ENCODE data around the gene LGALS14.
"Not testable (repeated sequence)": the region's sequence is repeated elsewhere in the genome, so short reads cannot be mapped to it uniquely, and the experiment has no call there.

Gene LGALS14

DNA sequence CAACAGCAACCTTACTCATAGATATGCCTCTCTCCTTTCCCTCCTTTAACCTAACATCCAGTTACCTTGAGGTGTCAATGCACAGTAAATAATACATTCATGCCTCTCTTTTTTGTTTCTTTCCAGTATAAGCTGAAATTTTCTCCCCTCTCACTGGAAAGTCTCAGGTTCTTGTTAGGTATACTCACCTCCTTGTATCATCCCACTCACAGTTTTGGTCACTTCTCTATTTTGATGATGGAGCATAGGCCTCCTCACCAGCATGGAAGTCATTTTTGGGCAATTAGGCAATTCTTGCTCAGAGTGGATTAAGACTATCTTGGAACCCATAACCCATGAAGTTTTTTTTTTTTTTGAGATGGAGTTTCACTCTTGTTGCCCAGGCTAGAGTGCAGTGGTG is 5.7 kb upstream of the LGALS14 start:
- H3K9me3 ChIP-seq (replicated peaks; ENCODE audit: low read length): no peaks in the 10 kb centered on the region
- H3K4me2 ChIP-seq (ENCODE audit: low read length): no peak overlapping the region
- no peaks in the 10 kb centered on the region for H3K4me1 ChIP-seq (ENCODE audit: control insufficient read depth, insufficient read depth, low read length)
- H3K9ac ChIP-seq (ENCODE audit: low read depth, low read length): no peak overlapping the region
- no peak overlapping the region for H3K4me3 ChIP-seq (ENCODE audit: low read length)
- H3K36me3 ChIP-seq (ENCODE audit: insufficient read depth, low read length): no peaks in the 10 kb centered on the region
- peaks cover 16% of the 10 kb centered on the region for H3K27me3 ChIP-seq (ENCODE audit: control insufficient read depth, insufficient read depth, low read length)

GRCh38 chr19:39701291-39701690 is 3.0 kb upstream of the LGALS14 start:
- H3K36me3 ChIP-seq (ENCODE audit: insufficient read depth, low read length): no peaks in the 10 kb centered on the region
- no peak overlapping the region for H3K4me3 ChIP-seq (ENCODE audit: low read length)
- peaks cover 3% of the 10 kb centered on the region for H3K27me3 ChIP-seq (ENCODE audit: control insufficient read depth, insufficient read depth, low read length)
- no peaks in the 10 kb centered on the region for H3K4me1 ChIP-seq (ENCODE audit: control insufficient read depth, insufficient read depth, low read length)
- no peak overlapping the region for H3K4me2 ChIP-seq (ENCODE audit: low read length)
- no peak overlapping the region for H3K9ac ChIP-seq (ENCODE audit: low read depth, low read length)
- H3K9me3 ChIP-seq (replicated peaks; ENCODE audit: low read length): no peaks in the 10 kb centered on the region

DNA sequence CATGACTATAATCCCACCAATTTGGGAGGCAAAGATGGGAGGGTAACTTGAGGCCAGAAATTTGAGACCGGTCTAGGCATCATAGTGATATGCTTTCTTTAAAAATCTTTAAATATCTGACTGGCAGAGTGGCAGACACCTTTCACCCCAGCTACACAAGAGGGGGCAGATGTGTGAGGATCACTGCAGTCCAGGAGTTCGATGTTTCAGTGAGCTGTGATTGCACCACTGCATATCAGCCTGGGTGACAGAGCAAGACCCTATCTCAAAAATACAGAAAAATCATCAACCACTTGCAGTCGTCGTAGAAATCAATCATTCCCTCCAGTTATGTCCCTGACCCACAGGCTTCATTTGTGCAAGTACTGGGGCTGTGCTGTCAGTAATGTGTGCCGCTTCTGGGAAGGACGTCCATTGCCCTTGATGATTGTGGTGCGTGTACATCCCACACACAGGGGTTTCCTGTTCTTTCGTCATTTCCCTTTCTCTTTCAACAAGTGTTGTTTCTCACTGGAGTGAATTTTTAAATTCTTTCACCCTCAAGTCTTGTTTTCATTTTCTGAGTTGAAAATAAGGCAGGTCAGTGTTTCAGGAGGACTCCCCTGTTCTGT is 1.4 kb downstream of the LGALS14 start:
- H3K4me3 ChIP-seq (ENCODE audit: low read length): no peak overlapping the region
- H3K27me3 ChIP-seq (ENCODE audit: control insufficient read depth, insufficient read depth, low read length): no peaks in the 10 kb centered on the region
- no peaks in the 10 kb centered on the region for H3K9me3 ChIP-seq (replicated peaks; ENCODE audit: low read length)
- no peak overlapping the region for H3K9ac ChIP-seq (ENCODE audit: low read depth, low read length)
- H3K4me2 ChIP-seq (ENCODE audit: low read length): no peak overlapping the region
- H3K4me1 ChIP-seq (ENCODE audit: control insufficient read depth, insufficient read depth, low read length): no peaks in the 10 kb centered on the region
- H3K36me3 ChIP-seq (ENCODE audit: insufficient read depth, low read length): no peaks in the 10 kb centered on the region

GRCh38 chr19:39708594-39708993 is 4.3 kb downstream of the LGALS14 start:
- H3K4me2 ChIP-seq (ENCODE audit: low read length): no peak overlapping the region
- no peaks in the 10 kb centered on the region for H3K36me3 ChIP-seq (ENCODE audit: insufficient read depth, low read length)
- H3K4me1 ChIP-seq (ENCODE audit: control insufficient read depth, insufficient read depth, low read length): no peaks in the 10 kb centered on the region
- H3K9ac ChIP-seq (ENCODE audit: low read depth, low read length): no peak overlapping the region
- H3K9me3 ChIP-seq (replicated peaks; ENCODE audit: low read length): no peaks in the 10 kb centered on the region
- no peak overlapping the region for H3K4me3 ChIP-seq (ENCODE audit: low read length)
- H3K27me3 ChIP-seq (ENCODE audit: control insufficient read depth, insufficient read depth, low read length): peaks cover 5% of the 10 kb centered on the region

DNA sequence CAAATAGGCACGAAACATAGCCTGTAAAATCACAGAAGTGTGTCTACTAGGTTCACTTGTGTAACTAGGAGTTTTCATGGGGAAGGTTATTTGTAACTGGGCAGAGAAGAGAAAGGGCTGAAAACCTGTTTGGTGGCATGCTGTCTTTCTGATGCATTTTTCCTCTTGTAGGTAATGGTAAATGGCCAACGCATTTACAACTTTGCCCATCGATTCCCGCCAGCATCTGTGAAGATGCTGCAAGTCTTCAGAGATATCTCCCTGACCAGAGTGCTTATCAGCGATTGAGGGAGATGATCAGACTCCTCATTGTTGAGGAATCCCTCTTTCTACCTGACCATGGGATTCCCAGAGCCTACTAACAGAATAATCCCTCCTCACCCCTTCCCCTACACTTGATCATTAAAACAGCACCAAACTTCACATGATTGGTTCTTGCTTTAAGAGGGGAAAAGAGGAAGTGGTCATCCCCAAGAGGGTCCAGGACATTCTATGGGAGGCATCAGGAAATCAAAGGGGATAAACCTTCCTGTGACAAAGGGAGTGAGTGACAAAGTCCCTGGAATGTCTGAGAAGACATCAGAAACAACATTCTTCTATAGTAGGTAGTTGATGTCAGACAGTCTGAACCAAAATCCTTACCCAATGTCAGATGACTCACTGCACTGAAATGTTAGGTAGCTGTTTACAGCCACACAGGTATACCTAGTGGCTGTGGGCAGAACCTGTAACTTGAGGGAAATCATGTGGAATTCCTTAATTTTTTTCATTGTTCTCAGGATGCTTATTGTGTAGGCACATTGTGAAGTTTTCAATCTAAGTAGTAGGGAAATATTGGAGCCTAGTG is 5.0 kb downstream of the LGALS14 start:
- Histone ChIP-seq H3K4me3 (ENCODE audit: low read length) (no peak overlapping the region), H3K36me3 (ENCODE audit: insufficient read depth, low read length) (no peaks in the 10 kb centered on the region), H3K4me1 (ENCODE audit: control insufficient read depth, insufficient read depth, low read length) (no peaks in the 10 kb centered on the region), H3K9me3 (replicated peaks; ENCODE audit: low read length) (no peaks in the 10 kb centered on the region), H3K27me3 (ENCODE audit: control insufficient read depth, insufficient read depth, low read length) (peaks cover 5% of the 10 kb centered on the region), H3K9ac (ENCODE audit: low read depth, low read length) (no peak overlapping the region), H3K4me2 (ENCODE audit: low read length) (no peak overlapping the region)

DNA sequence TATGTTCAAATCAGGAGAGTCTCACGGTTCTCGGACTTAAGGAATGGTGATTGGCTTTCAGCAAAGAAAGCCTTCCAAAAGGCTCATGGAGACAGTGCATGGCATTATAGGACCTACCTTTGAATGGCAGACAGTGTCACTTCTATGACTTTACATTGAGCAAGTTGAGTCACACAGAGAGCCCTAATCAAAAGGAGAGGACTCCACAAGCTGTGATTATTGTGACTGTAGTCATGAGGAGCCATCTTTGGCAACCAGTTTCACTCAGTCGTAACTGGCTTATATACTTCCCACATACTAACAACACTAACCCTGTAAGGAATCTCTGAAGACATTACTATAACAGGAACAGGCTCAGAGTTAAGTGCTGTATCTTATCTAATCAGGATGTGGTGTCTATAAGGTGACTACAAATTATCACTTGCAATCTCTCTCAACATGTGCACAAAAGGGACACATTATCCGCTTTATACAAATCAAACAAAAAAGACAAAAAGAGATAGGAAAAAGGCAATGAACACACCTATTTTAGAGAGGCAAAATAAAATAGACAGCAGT is 6.1 kb downstream of the LGALS14 start:
- Histone ChIP-seq H3K27me3 (ENCODE audit: control insufficient read depth, insufficient read depth, low read length) (peaks cover 5% of the 10 kb centered on the region), H3K9me3 (replicated peaks; ENCODE audit: low read length) (no peaks in the 10 kb centered on the region), H3K4me3 (ENCODE audit: low read length) (no peak overlapping the region), H3K36me3 (ENCODE audit: insufficient read depth, low read length) (no peaks in the 10 kb centered on the region), H3K9ac (ENCODE audit: low read depth, low read length) (no peak overlapping the region), H3K4me2 (ENCODE audit: low read length) (no peak overlapping the region), H3K4me1 (ENCODE audit: control insufficient read depth, insufficient read depth, low read length) (no peaks in the 10 kb centered on the region)

DNA sequence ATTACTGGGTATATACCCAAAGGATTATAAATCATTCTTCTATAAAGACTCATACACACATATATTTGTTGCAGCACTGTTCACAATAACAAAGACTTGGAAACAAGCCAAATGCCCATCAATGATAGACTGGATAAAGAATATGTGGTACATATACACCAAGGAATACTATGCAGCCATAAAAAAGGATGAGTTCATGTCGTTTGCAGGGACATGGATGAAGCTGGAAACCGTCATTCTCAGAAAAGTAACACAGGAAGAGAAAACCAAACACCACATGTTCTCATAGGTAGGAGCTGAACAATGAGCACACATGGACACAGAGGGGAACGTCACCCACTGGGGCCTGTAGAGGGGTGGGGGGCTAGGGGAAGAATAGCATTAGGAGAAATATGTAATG is 15.9 kb downstream of the LGALS14 start:
- H3K4me2 ChIP-seq (ENCODE audit: low read length); H3K4me1 ChIP-seq (ENCODE audit: control insufficient read depth, insufficient read depth, low read length); H3K9ac ChIP-seq (ENCODE audit: low read depth, low read length); H3K27me3 ChIP-seq (ENCODE audit: control insufficient read depth, insufficient read depth, low read length); H3K36me3 ChIP-seq (ENCODE audit: insufficient read depth, low read length); H3K4me3 ChIP-seq (ENCODE audit: low read length); H3K9me3 ChIP-seq (replicated peaks; ENCODE audit: low read length): not testable (repeated sequence)

DNA sequence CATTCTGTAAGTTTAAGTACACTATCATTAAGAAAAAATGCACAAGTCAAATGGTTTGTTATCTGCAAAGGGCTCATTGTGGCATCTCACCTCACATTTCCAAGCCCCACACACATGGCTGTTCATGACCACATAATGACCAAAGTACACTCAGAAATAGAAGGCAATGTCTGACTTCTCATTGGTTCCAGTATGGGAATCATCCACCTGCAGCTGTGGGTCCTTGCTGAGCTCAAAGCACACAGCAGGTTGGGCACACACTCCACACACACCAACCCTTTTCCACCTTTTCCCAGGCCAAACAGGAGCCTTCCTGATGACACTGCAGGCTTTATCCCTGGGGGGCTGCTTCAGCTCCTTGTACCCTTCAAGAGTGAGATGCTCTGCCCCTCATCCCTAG is 21.7 kb downstream of the LGALS14 start:
- no peak overlapping the region for H3K4me2 ChIP-seq (ENCODE audit: low read length)
- no peaks in the 10 kb centered on the region for H3K9me3 ChIP-seq (replicated peaks; ENCODE audit: low read length)
- H3K4me1 ChIP-seq (ENCODE audit: control insufficient read depth, insufficient read depth, low read length): no peaks in the 10 kb centered on the region

GRCh38 chr19:39727070-39727800 is 23.0 kb downstream of the LGALS14 start:
- Histone ChIP-seq H3K4me1 (ENCODE audit: control insufficient read depth, insufficient read depth, low read length) (no peaks in the 10 kb centered on the region), H3K36me3 (ENCODE audit: insufficient read depth, low read length) (no peaks in the 10 kb centered on the region), H3K9ac (ENCODE audit: low read depth, low read length) (no peak overlapping the region), H3K9me3 (replicated peaks; ENCODE audit: low read length) (no peaks in the 10 kb centered on the region), H3K4me3 (ENCODE audit: low read length) (no peak overlapping the region), H3K4me2 (ENCODE audit: low read length) (no peak overlapping the region), H3K27me3 (ENCODE audit: control insufficient read depth, insufficient read depth, low read length) (peaks cover 6% of the 10 kb centered on the region)

More for the DNA sequence above, 21.7 kb downstream of the LGALS14 start:
- Histone ChIP-seq H3K4me3 (ENCODE audit: low read length) (no peak overlapping the region), H3K9ac (ENCODE audit: low read depth, low read length) (no peak overlapping the region), H3K27me3 (ENCODE audit: control insufficient read depth, insufficient read depth, low read length) (peaks cover 6% of the 10 kb centered on the region), H3K36me3 (ENCODE audit: insufficient read depth, low read length) (no peaks in the 10 kb centered on the region)

DNA sequence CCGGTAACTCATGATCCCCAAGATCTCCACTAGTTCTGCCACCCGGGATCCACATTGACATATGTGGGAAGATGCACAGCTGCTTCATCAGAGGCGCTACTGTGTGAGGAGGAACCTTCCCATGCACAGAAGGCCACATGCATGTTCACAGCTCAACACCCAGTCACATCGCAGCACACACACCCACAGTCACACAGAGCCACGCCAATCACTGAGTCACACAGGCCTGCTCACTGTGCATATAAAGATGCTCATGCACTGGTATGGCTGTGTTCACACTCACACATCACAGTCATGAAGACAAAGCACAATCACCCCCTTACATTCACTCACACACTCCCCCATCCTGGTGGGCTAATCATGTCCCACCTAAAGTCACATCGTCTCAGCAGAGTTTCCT is 23.8 kb downstream of the LGALS14 start:
- H3K9ac ChIP-seq (ENCODE audit: low read depth, low read length): no peak overlapping the region
- no peaks in the 10 kb centered on the region for H3K4me1 ChIP-seq (ENCODE audit: control insufficient read depth, insufficient read depth, low read length)
- H3K36me3 ChIP-seq (ENCODE audit: insufficient read depth, low read length): no peaks in the 10 kb centered on the region
- H3K4me3 ChIP-seq (ENCODE audit: low read length): no peak overlapping the region
- H3K4me2 ChIP-seq (ENCODE audit: low read length): no peak overlapping the region
- H3K27me3 ChIP-seq (ENCODE audit: control insufficient read depth, insufficient read depth, low read length): peaks cover 6% of the 10 kb centered on the region
- H3K9me3 ChIP-seq (replicated peaks; ENCODE audit: low read length): no peaks in the 10 kb centered on the region

DNA sequence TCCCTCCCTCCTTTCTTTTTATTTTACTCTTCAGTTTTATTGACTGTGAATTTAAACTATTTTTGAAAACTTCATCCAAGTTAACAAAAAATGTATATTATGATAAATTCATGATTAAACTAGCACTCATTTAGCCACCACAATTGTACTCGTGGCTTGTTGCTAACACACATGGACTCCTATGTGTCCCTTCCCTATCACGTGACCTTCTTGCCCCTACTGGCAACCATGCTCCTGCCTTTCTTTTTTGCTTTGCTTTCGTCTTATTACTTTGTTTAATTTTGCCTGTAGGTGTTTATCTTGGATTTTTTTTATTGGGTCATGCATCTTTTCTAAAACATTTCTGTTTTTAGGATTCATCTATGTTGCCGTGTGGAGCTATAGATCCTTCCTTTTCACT is 25.3 kb downstream of the LGALS14 start:
- Histone ChIP-seq H3K27me3 (ENCODE audit: control insufficient read depth, insufficient read depth, low read length) (peaks cover 9% of the 10 kb centered on the region), H3K9me3 (replicated peaks; ENCODE audit: low read length) (no peaks in the 10 kb centered on the region), H3K9ac (ENCODE audit: low read depth, low read length) (no peak overlapping the region), H3K4me1 (ENCODE audit: control insufficient read depth, insufficient read depth, low read length) (no peaks in the 10 kb centered on the region), H3K4me2 (ENCODE audit: low read length) (no peak overlapping the region), H3K36me3 (ENCODE audit: insufficient read depth, low read length) (no peaks in the 10 kb centered on the region), H3K4me3 (ENCODE audit: low read length) (no peak overlapping the region)
